PFSK-1 (cell line): ENCODE results near the gene ZNF490.

Experiments
- FOXP2 ChIP-seq: optimal IDR thresholded peaks from 2 replicates; pipeline ENCODE3; 2011; ENCODE audit warnings: borderline replicate concordance, control low read depth, inconsistent platforms; ENCODE audit not compliant: insufficient read depth; ENCODE audit errors: extremely low read length, extremely low read depth
- POLR2AphosphoS5 ChIP-seq: IDR thresholded peaks from 2 replicates; pipeline ENCODE4 v1.6.1; 2012; ENCODE audit warnings: low read depth, mild to moderate bottlenecking, control low read depth, low read length, moderate library complexity
- REST ChIP-seq, 2 experiments: IDR thresholded peaks; 2 replicates each; pipeline versions ENCODE4 v1.6.1 to v1.8.0; 2011 to 2012; ENCODE audit warnings: low read depth in 2 of 2, low read length in 2 of 2, control low read depth in 1 of 2, inconsistent platforms in 1 of 2, mild to moderate bottlenecking in 1 of 2, moderate library complexity in 1 of 2; ENCODE audit not compliant: insufficient read depth in 1 of 2
- SIN3A ChIP-seq: IDR thresholded peaks from 2 replicates; pipeline ENCODE4 v1.6.1; 2012; ENCODE audit warnings: mild to moderate bottlenecking, low read length, moderate library complexity, borderline replicate concordance; ENCODE audit not compliant: insufficient read depth
- TAF1 ChIP-seq: IDR thresholded peaks from 2 replicates; pipeline ENCODE4 v1.6.1; 2012; ENCODE audit warnings: low read length, control low read depth, borderline replicate concordance; ENCODE audit not compliant: insufficient read depth

- TF ChIP-seq POLR2AphosphoS5 (no peak), REST (IDR thresholded peaks at IDR 0.05; ENCODE audit: insufficient read depth in 1 of 2, low read depth in 2 of 2, low read length in 2 of 2) (no peak), FOXP2 (no peak), SIN3A (no peak), TAF1 (no peak)
These were observed 18.6 kb upstream of the ZNF490 start for GRCh38 chr19:12629215-12629614.
